Vagina (tissue), 2 donors: ENCODE results near the gene NIPBL.

Experiments
- CTCF ChIP-seq, 3 experiments: fragments of 450-650 bp in 2 of 3; fragments of 200-600 bp in 1 of 3; sonication (generic) in 1 of 3; IDR thresholded peaks; one replicate each; pipeline ENCODE4 v1.5.1; 2017 to 2019; ENCODE audit warnings: antibody characterized with exemption in 3 of 3, mild to moderate bottlenecking in 2 of 3, moderate library complexity in 2 of 3
- POLR2A ChIP-seq, 2 donors: fragments of 450-650 bp; IDR thresholded peaks; one replicate each; pipeline ENCODE4 v1.6.1; 2017; ENCODE audit warnings: antibody characterized with exemption in 2 of 2, mild to moderate bottlenecking in 2 of 2, moderate library complexity in 2 of 2

- TF ChIP-seq POLR2A (IDR thresholded peaks at IDR 0.05) (no peak), CTCF (IDR thresholded peaks at IDR 0.05) (no peak)
These were observed 177.8 kb downstream of the NIPBL start for GRCh38 chr5:37054391-37054790.
